HCT116 (cell line): Measurements from ENCODE around the gene SSH2. TPM values are rescaled to one million over a fixed set of nuclear protein-coding genes. Genes with fewer than 3 reads are reported as not detected.
A peak's percentile ranks its signal among the peaks of the same experiment; 100 is the strongest.

Experiments
- ATAC-seq: fragments of 200-7000 bp; cut with Tn5 transposase; 2 replicates; pipeline ENCODE4 v1.9.1; 2020; ENCODE audit warnings: mild to moderate bottlenecking, moderate library complexity
- BruUV-seq: library from RNA; stranded (reverse); fragments of 400-500 nt; replicated peaks from 2 replicates; lab custom pipeline; 2021; lab: Mats Ljungman, UMichigan
- CTCF ChIA-PET: fragments of 300-600 bp; sonication (Branson Sonifier 250); formaldehyde crosslinking; loops from one replicate; lab custom pipeline; 2021; ENCODE audit warnings: antibody characterized with exemption; lab: Charles Lee
- POLR2A ChIA-PET: fragments of 300-600, 350-600 bp; sonication (Branson Sonifier 250); formaldehyde crosslinking; loops from one replicate; lab custom pipeline; 2021; ENCODE audit warnings: antibody characterized with exemption; lab: Charles Lee
- RAD21 ChIA-PET, 2 experiments: fragments of 300-600 bp; sonication (Branson Sonifier 250); formaldehyde crosslinking; loops; one replicate each; lab custom pipeline; 2023; ENCODE audit warnings: low total read pairs in 2 of 2; ENCODE audit not compliant: uncharacterized antibody in 2 of 2, unreplicated experiment in 2 of 2, low non-redundant PET in 1 of 2; lab: Charles Lee
- DNase-seq: peaks from one replicate; pipeline ENCODE4 v3.0.0-alpha.2; 2010; ENCODE audit warnings: low read depth, low spot score
- H2AFZ ChIP-seq: fragments of 200-600 bp; shearing (Covaris generic), sonication (generic); 2 replicates; pipeline ENCODE4 v1.6.1; 2017; ENCODE audit warnings: low read depth, mixed run types, mixed read lengths, antibody characterized with exemption, low read length; ENCODE audit not compliant: poor library complexity, severe bottlenecking
- H3K27ac ChIP-seq: 2 replicates; pipeline ENCODE4 v1.5.1; 2012; ENCODE audit warnings: low read depth, low read length
- H3K27me3 ChIP-seq: fragments of 200-600 bp; sonication (generic); 2 replicates; pipeline ENCODE4 v1.6.1; 2016; ENCODE audit warnings: mixed run types, low read length, mixed read lengths; ENCODE audit not compliant: insufficient read depth
- H3K36me3 ChIP-seq, 2 experiments: fragments of 200-500 bp in 1 of 2; fragments of 200-600 bp in 1 of 2; sonication (Bioruptor generic) in 1 of 2; sonication (generic) in 1 of 2; 2 replicates each; pipeline versions ENCODE4 v1.5.1 to v1.6.1; 2014 to 2016; ENCODE audit warnings: low read length in 2 of 2, inconsistent platforms in 1 of 2, mixed read lengths in 1 of 2, mixed run types in 1 of 2; ENCODE audit not compliant: insufficient read depth in 2 of 2, control insufficient read depth in 1 of 2
- H3K4me1 ChIP-seq, 2 experiments: fragments of 200-600 bp in 1 of 2; sonication (generic) in 1 of 2; 2 replicates each; pipeline versions ENCODE4 v1.5.1 to v1.6.1; 2012 to 2017; ENCODE audit warnings: low read length in 2 of 2, inconsistent platforms in 1 of 2, mild to moderate bottlenecking in 1 of 2, mixed read lengths in 1 of 2, mixed run types in 1 of 2, moderate library complexity in 1 of 2; ENCODE audit not compliant: insufficient read depth in 2 of 2, control insufficient read depth in 1 of 2
- H3K4me2 ChIP-seq: fragments of 200-600 bp; sonication (generic); 2 replicates; pipeline ENCODE4 v1.6.1; 2017; ENCODE audit warnings: mixed run types, low read length, mixed read lengths
- H3K4me3 ChIP-seq, 2 experiments: fragments of 200-600 bp in 1 of 2; sonication (generic) in 1 of 2; replicated peaks in 1 of 2; 2 replicates each; pipeline ENCODE4 v1.5.1; 2011 to 2016; ENCODE audit warnings: low read length in 2 of 2, control low read depth in 1 of 2, low read depth in 1 of 2, mild to moderate bottlenecking in 1 of 2, mixed read lengths in 1 of 2, mixed run types in 1 of 2
- H3K79me2 ChIP-seq: fragments of 200-600 bp; sonication (generic); 2 replicates; pipeline ENCODE4 v1.6.1; 2017; ENCODE audit warnings: mild to moderate bottlenecking, mixed run types, low read length, moderate library complexity, mixed read lengths; ENCODE audit not compliant: insufficient read depth
- H3K9ac ChIP-seq: fragments of 200-600 bp; sonication (generic); 2 replicates; pipeline ENCODE4 v1.6.1; 2016; ENCODE audit warnings: low read length, mixed read lengths
- H3K9me2 ChIP-seq: fragments of 200-600 bp; sonication (generic), shearing (Covaris generic); 2 replicates; pipeline ENCODE4 v1.6.1; 2017; ENCODE audit warnings: mixed run types, mild to moderate bottlenecking, moderate library complexity; ENCODE audit not compliant: insufficient read depth
- H3K9me3 ChIP-seq, 2 experiments: fragments of 200-500 bp in 1 of 2; fragments of 200-600 bp in 1 of 2; sonication (Bioruptor generic) in 1 of 2; sonication (generic) in 1 of 2; 2 replicates each; pipeline ENCODE4 v1.6.1; 2014 to 2017; ENCODE audit warnings: low read length in 2 of 2, mixed read lengths in 2 of 2, inconsistent platforms in 1 of 2, low read depth in 1 of 2, mild to moderate bottlenecking in 1 of 2, mixed run types in 1 of 2, moderate library complexity in 1 of 2; ENCODE audit not compliant: control insufficient read depth in 1 of 2, insufficient read depth in 1 of 2
- H4K20me1 ChIP-seq: fragments of 200-600 bp; sonication (generic), shearing (Covaris generic); 2 replicates; pipeline ENCODE4 v1.6.1; 2017; ENCODE audit warnings: mixed run types, mild to moderate bottlenecking, moderate library complexity; ENCODE audit not compliant: insufficient read depth
- EGR1 ChIP-seq: IDR thresholded peaks from 2 replicates; pipeline ENCODE4 v1.6.1; 2012; ENCODE audit warnings: low read depth
- ELF1 ChIP-seq: IDR thresholded peaks from 2 replicates; pipeline ENCODE4 v1.6.1; 2012; ENCODE audit warnings: low read depth, borderline replicate concordance
- EZH2 ChIP-seq: fragments of 200-600 bp; sonication (generic); IDR thresholded peaks from 2 replicates; pipeline ENCODE4 v1.6.1; 2017; ENCODE audit warnings: antibody characterized with exemption, mixed run types
- JUND ChIP-seq: IDR thresholded peaks from 2 replicates; pipeline ENCODE4 v1.6.1; 2012
- SRF ChIP-seq: IDR thresholded peaks from 2 replicates; pipeline ENCODE4 v1.6.1; 2012; ENCODE audit warnings: low read depth
- TCF7L2 ChIP-seq: IDR thresholded peaks from 2 replicates; pipeline ENCODE4 v1.7.0; 2011; ENCODE audit warnings: borderline replicate concordance, inconsistent platforms; ENCODE audit not compliant: insufficient read depth, insufficient read length; ENCODE audit errors: extremely low read depth
- ZFX ChIP-seq: fragments of 450-650 bp; IDR thresholded peaks from 2 replicates; pipeline ENCODE4 v1.6.1; 2017
- ZNF274 ChIP-seq: fragments of 200-500 bp; sonication (Bioruptor generic); IDR thresholded peaks from 2 replicates; pipeline ENCODE4 v1.6.1; 2014; ENCODE audit warnings: mild to moderate bottlenecking, low read depth, low read length, inconsistent platforms
- intact Hi-C: fragments of 100-400 bp; cut with micrococcal nuclease; formaldehyde crosslinking; loops from 2 replicates; pipeline ENCODE4 v1.10.0; 2022
- total RNA-seq: library from RNA; stranded (reverse); gene quantifications from one replicate; pipeline ENCODE4 v1.2.1, GENCODE V29; 2021; ENCODE audit not compliant: unreplicated experiment
- TF ChIP-seq, protein P1 (sequence below), 3 experiments: fragments of 200-600 bp in 1 of 3; sonication (generic) in 1 of 3; IDR thresholded peaks in 2 of 3; conservative IDR thresholded peaks in 1 of 3; 2 replicates each; pipeline ENCODE4 v1.5.1; 2012 to 2017; ENCODE audit warnings: low read depth in 2 of 3, low read length in 2 of 3, antibody characterized with exemption in 1 of 3, borderline replicate concordance in 1 of 3, control low read depth in 1 of 3, mild to moderate bottlenecking in 1 of 3, mixed read lengths in 1 of 3, mixed run types in 1 of 3, moderate library complexity in 1 of 3; ENCODE audit not compliant: insufficient read depth in 1 of 3

Gene SSH2
- total RNA-seq, 1 experiment from 2014 or later, result 17.0 TPM

- TF ChIP-seq, protein P1, sequence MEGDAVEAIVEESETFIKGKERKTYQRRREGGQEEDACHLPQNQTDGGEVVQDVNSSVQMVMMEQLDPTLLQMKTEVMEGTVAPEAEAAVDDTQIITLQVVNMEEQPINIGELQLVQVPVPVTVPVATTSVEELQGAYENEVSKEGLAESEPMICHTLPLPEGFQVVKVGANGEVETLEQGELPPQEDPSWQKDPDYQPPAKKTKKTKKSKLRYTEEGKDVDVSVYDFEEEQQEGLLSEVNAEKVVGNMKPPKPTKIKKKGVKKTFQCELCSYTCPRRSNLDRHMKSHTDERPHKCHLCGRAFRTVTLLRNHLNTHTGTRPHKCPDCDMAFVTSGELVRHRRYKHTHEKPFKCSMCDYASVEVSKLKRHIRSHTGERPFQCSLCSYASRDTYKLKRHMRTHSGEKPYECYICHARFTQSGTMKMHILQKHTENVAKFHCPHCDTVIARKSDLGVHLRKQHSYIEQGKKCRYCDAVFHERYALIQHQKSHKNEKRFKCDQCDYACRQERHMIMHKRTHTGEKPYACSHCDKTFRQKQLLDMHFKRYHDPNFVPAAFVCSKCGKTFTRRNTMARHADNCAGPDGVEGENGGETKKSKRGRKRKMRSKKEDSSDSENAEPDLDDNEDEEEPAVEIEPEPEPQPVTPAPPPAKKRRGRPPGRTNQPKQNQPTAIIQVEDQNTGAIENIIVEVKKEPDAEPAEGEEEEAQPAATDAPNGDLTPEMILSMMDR (IDR thresholded peaks at IDR 0.05 in 2 of 3, conservative IDR thresholded peaks at IDR 0.05 in 1 of 3; ENCODE audit: borderline replicate concordance in 1 of 3, insufficient read depth in 1 of 3, low read depth in 2 of 3, low read length in 2 of 3), result no peak
- TF ChIP-seq EGR1, result no peak
- no peak for TF ChIP-seq ZNF274
Observed at GRCh38 chr17:29586676-29587469, 343.2 kb downstream of the SSH2 start (continued).

DNA sequence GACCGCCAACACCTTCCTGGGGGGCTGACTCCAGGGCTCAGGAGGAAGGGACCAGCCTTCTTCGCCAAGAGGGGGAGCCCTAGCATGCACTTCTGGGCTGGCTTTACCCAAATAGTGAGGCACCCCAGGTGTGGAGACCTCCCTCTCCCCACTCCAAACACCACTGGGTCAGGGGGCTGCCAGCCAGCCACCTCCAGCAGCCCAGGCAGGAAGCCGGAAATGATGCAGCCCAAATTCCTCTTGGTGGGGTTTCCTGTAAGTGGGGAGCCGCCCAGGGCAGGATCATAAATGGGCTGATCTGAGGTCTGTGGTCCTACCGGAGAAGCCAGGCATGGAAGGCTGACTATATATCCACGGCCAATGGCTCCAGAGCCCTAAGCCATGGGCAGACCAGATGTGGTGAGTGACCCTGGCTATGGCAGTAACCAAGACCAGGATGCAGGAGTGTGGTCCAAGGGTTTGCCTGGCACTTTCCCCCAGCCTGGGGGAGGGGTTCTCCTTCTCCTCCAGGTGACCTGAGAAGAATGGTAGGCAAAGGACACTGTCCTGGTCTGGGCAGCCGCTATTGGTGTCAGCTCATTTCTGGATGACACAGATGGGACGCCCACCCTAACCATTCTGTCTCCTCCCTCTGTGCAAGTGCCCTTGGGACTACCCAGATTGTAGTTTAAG lies 344.8 kb downstream of the SSH2 start:
- Histone ChIP-seq H3K4me1 (peaks cover 13 to 59% of the 10 kb centered on the region in 2 experiments; a peak in 3 of 4 replicates), H2AFZ (no peak overlapping the region), H4K20me1 (no peaks in the 10 kb centered on the region), H3K9ac (no peak overlapping the region), H3K9me3 (no peaks in the 10 kb centered on the region), H3K79me2 (peaks cover 62% of the 10 kb centered on the region), H3K36me3 (peaks cover 0 to 4% of the 10 kb centered on the region in 2 experiments; a peak in 1 of 4 replicates), H3K27ac (no peak overlapping the region; the same call in 1 of the 2 replicates), H3K9me2 (no peaks in the 10 kb centered on the region), H3K4me2 (no peak overlapping the region), H3K4me3 (no peak overlapping the region), H3K27me3 (no peaks in the 10 kb centered on the region)
- intact Hi-C loops, result no loop called here
- DNase-seq, result no peak
- no TSS peak for BruUV-seq
- POLR2A ChIA-PET, result no interaction called here
- CTCF ChIA-PET, result interaction anchor here (1.3 to 1.5 kb wide), 2 partner anchors 18 to 32 kb away, joined by 3 to 4 read pairs; partner anchors contain the start of gene ABHD15
- RAD21 ChIA-PET, result interaction anchor here in 1 of 2 experiments (0.7 kb wide), 1 partner anchor 9 kb away, joined by 3 read pairs; no protein-coding TSS in a partner anchor
- TF ChIP-seq, protein P1 (IDR thresholded peaks at IDR 0.05 in 2 of 3, conservative IDR thresholded peaks at IDR 0.05 in 1 of 3; ENCODE audit: borderline replicate concordance in 1 of 3, insufficient read depth in 1 of 3, low read depth in 2 of 3, low read length in 2 of 3), result peak in 2 of 3 experiments; percentile 26 to 35; a peak in 4 of 6 replicates
- TF ChIP-seq ZFX (no peak), EZH2 (no peak), SRF (no peak), EGR1 (no peak), ELF1 (no peak), JUND (no peak), TCF7L2 (no peak)
- ATAC-seq, result no peak
